OCI-LY1 (cell line): ENCODE measurements around the gene TTC9C.

Source experiments
- EZH2 ChIP-seq: fragments of 200-600 bp; sonication (generic), shearing (Covaris generic); IDR thresholded peaks from 2 replicates; pipeline ENCODE4 v1.8.0; 2017; ENCODE audit warnings: borderline replicate concordance, mixed run types, mild to moderate bottlenecking, antibody characterized with exemption, low read length, moderate library complexity, mixed read lengths
- TF ChIP-seq, protein P1 (sequence below): fragments of 200-600 bp; sonication (generic), shearing (Covaris generic); IDR thresholded peaks from 2 replicates; pipeline ENCODE4 v1.5.1; 2017; ENCODE audit warnings: mild to moderate bottlenecking, antibody characterized with exemption, low read length, moderate library complexity, mixed read lengths

DNA sequence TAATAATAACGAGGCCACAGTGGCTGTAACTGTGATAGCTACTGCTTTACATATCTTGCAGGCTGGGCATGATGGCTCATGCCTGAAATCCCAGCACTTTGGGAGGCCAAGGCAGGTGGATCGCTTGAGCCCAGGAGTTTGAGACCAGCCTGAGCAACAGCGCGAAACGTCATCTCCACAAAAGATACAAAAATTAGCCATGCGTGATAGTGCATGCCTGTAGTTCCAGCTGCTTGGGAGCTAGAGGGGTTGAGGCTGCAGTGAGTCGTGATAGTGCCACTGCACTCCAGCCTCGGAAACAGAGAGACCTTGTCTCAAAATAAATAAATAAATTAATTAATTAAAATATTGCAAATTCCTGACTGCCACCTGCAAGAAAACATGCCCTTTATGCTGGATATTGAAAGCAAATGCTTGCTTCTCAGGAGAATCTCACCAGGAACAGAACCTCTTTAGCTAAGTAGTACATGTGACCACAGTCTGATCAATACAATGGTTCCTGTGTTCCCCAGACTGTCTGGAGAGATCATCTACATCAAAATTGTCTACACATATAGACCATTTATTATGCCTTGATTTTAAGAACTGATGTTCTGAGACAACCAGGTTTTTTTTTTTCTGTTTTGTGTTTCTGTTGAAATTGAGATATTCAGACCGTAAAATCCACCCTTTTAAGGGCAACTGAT is 19.3 kb downstream of the TTC9C start:
- TF ChIP-seq, protein P1, sequence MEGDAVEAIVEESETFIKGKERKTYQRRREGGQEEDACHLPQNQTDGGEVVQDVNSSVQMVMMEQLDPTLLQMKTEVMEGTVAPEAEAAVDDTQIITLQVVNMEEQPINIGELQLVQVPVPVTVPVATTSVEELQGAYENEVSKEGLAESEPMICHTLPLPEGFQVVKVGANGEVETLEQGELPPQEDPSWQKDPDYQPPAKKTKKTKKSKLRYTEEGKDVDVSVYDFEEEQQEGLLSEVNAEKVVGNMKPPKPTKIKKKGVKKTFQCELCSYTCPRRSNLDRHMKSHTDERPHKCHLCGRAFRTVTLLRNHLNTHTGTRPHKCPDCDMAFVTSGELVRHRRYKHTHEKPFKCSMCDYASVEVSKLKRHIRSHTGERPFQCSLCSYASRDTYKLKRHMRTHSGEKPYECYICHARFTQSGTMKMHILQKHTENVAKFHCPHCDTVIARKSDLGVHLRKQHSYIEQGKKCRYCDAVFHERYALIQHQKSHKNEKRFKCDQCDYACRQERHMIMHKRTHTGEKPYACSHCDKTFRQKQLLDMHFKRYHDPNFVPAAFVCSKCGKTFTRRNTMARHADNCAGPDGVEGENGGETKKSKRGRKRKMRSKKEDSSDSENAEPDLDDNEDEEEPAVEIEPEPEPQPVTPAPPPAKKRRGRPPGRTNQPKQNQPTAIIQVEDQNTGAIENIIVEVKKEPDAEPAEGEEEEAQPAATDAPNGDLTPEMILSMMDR = no peak
- no peak for TF ChIP-seq EZH2
